Embryonic facial prominence (tissue), 1 donor: Measurements from ENCODE around the gene HES2.
"Not testable (repeated sequence)": the region's sequence is repeated elsewhere in the genome, so short reads cannot be mapped to it uniquely, and the experiment has no call there.

ENCODE experiments used
- DNase-seq: peaks from one replicate; pipeline ENCODE4 v3.0.0-alpha.2; 2016; ENCODE audit errors: extremely low spot score

The HES2 gene

GRCh38 chr1:6454856-6455751 is 35.4 kb upstream of the HES2 start:
- DNase-seq: no peak

GRCh38 chr1:6453895-6454855 is 34.5 kb upstream of the HES2 start:
- DNase-seq: not testable (repeated sequence)

- DNase-seq: no peak
These were observed 31.2 kb upstream of the HES2 start for GRCh38 chr1:6450943-6451373.

- not testable (repeated sequence) for DNase-seq
These were observed 30.8 kb upstream of the HES2 start for GRCh38 chr1:6450486-6450885.

GRCh38 chr1:6450005-6450450 is 30.3 kb upstream of the HES2 start:
- no peak for DNase-seq

- DNase-seq: no peak
These were observed 29.3 kb upstream of the HES2 start for GRCh38 chr1:6448749-6449631.

GRCh38 chr1:6447818-6448748 is 28.4 kb upstream of the HES2 start:
- no peak for DNase-seq

- DNase-seq: no peak
These were observed 27.5 kb upstream of the HES2 start for GRCh38 chr1:6447016-6447817.

- no peak for DNase-seq
These were observed 26.9 kb upstream of the HES2 start for GRCh38 chr1:6446665-6447015.

GRCh38 chr1:6445929-6446328 is 26.2 kb upstream of the HES2 start:
- not testable (repeated sequence) for DNase-seq

- DNase-seq: no peak
These were observed 25.5 kb upstream of the HES2 start for GRCh38 chr1:6445062-6445763.

GRCh38 chr1:6444377-6444776 is 24.7 kb upstream of the HES2 start:
- no peak for DNase-seq

- no peak for DNase-seq
These were observed 23.8 kb upstream of the HES2 start for GRCh38 chr1:6443339-6444115.

- no peak for DNase-seq
These were observed 21.9 kb upstream of the HES2 start for GRCh38 chr1:6441586-6441985.

- DNase-seq: no peak
These were observed 20.7 kb upstream of the HES2 start for GRCh38 chr1:6440198-6441126.

- DNase-seq: no peak
These were observed 18.4 kb upstream of the HES2 start for GRCh38 chr1:6438047-6438525.
